PC-3 (cell line): Measurements from ENCODE around the gene KAZN. TPM values are rescaled to one million over a fixed set of nuclear protein-coding genes. Genes with fewer than 3 reads are reported as not detected.

ENCODE experiments used
- ATAC-seq: fragments of 200-7000 bp; cut with Tn5 transposase; 2 replicates; pipeline ENCODE4 v1.9.1; 2020; ENCODE audit warnings: mild to moderate bottlenecking, moderate library complexity
- BruUV-seq: library from RNA; stranded (reverse); fragments of 400-500 nt; replicated peaks from 2 replicates; lab custom pipeline; 2021; lab: Mats Ljungman, UMichigan
- CTCF ChIA-PET: fragments of 300-600 bp; sonication (Branson Sonifier 250); formaldehyde crosslinking; loops from one replicate; lab custom pipeline; 2022; ENCODE audit warnings: antibody characterized with exemption; lab: Charles Lee
- POLR2A ChIA-PET: fragments of 300-600 bp; sonication (Branson Sonifier 250); formaldehyde crosslinking; loops from one replicate; lab custom pipeline; 2022; ENCODE audit warnings: antibody characterized with exemption; ENCODE audit not compliant: unreplicated experiment; lab: Charles Lee
- DNase-seq: peaks from one replicate; pipeline ENCODE4 v3.0.0-alpha.2; 2015
- H2AFZ ChIP-seq: fragments of 300-600 bp; sonication (generic); 2 replicates; pipeline ENCODE4 v1.6.0; 2016; ENCODE audit warnings: antibody characterized with exemption, low read length
- H3F3A ChIP-seq: fragments of 300-600 bp; sonication (generic); one replicate; pipeline ENCODE4 v1.6.0; 2017; ENCODE audit warnings: antibody characterized with exemption, low read length, control low read depth, mild to moderate bottlenecking; ENCODE audit not compliant: unreplicated experiment
- H3K27ac ChIP-seq: fragments of 300-600 bp; sonication (generic); 2 replicates; pipeline ENCODE4 v1.5.1; 2016; ENCODE audit warnings: mild to moderate bottlenecking, low read length
- H3K27me3 ChIP-seq: fragments of 300-600 bp; sonication (generic); 2 replicates; pipeline ENCODE4 v1.6.1; 2016; ENCODE audit warnings: low read length, mixed read lengths
- H3K36me3 ChIP-seq: fragments of 300-600 bp; sonication (generic); 2 replicates; pipeline ENCODE4 v1.6.1; 2016; ENCODE audit warnings: low read depth, mixed run types, low read length, mixed read lengths
- H3K4me1 ChIP-seq: fragments of 300-600 bp; sonication (generic); 2 replicates; pipeline ENCODE4 v1.5.1; 2016; ENCODE audit warnings: low read length; ENCODE audit not compliant: insufficient read depth
- H3K4me2 ChIP-seq: fragments of 300-600 bp; sonication (generic); 2 replicates; pipeline ENCODE4 v1.6.0; 2016; ENCODE audit warnings: low read length
- H3K4me3 ChIP-seq: fragments of 300-600 bp; sonication (generic); 2 replicates; pipeline ENCODE4 v1.5.1; 2016; ENCODE audit warnings: mild to moderate bottlenecking, low read length, mixed read lengths
- H3K79me2 ChIP-seq: fragments of 300-600 bp; sonication (generic); 2 replicates; pipeline ENCODE4 v1.6.1; 2017; ENCODE audit warnings: low read length, mixed read lengths
- H3K9ac ChIP-seq: fragments of 300-600 bp; sonication (generic); 2 replicates; pipeline ENCODE4 v1.6.0; 2016; ENCODE audit warnings: mild to moderate bottlenecking, low read length
- H3K9me2 ChIP-seq: fragments of 300-600 bp; sonication (generic); replicated peaks from 2 replicates; pipeline ENCODE4 v1.6.1; 2016; ENCODE audit warnings: mixed run types, low read length, mixed read lengths
- H3K9me3 ChIP-seq: fragments of 300-600 bp; sonication (generic); 2 replicates; pipeline ENCODE4 v1.6.1; 2016; ENCODE audit warnings: low read length, mixed read lengths
- H4K20me1 ChIP-seq: fragments of 300-600 bp; sonication (generic); 2 replicates; pipeline ENCODE4 v1.6.1; 2016; ENCODE audit warnings: low read length, mixed read lengths
- CTCF ChIP-seq: fragments of 300-600 bp; sonication (generic); conservative IDR thresholded peaks from 2 replicates; pipeline ENCODE4 v1.5.1; 2017; ENCODE audit warnings: antibody characterized with exemption, low read depth, mild to moderate bottlenecking, low read length
- EZH2 ChIP-seq: fragments of 300-600 bp; sonication (generic); IDR thresholded peaks from one replicate; pipeline ENCODE4 v1.6.1; 2017; ENCODE audit warnings: antibody characterized with exemption, mild to moderate bottlenecking, low read length; ENCODE audit not compliant: unreplicated experiment
- EZH2phosphoT487 ChIP-seq: fragments of 300-600 bp; sonication (generic); IDR thresholded peaks from 2 replicates; pipeline ENCODE4 v1.6.1; 2018; ENCODE audit warnings: mild to moderate bottlenecking, antibody characterized with exemption, low read length, borderline replicate concordance
- intact Hi-C: fragments of 100-400 bp; cut with micrococcal nuclease; formaldehyde crosslinking; loops from 2 replicates; pipeline ENCODE4 v1.9.0; 2023
- total RNA-seq: library from RNA; depleted of rRNA; stranded (reverse); fragments of >200 nt; gene quantifications from 2 replicates; pipeline ENCODE4 v1.2.3, GENCODE V29; 2014

KAZN gene
- total RNA-seq, 1 experiment from 2014 or later: 2.0 TPM

- ATAC-seq (peak; percentile 51; the same call in 1 of the 2 replicates), DNase-seq (peak; percentile 51)
- TF ChIP-seq EZH2: no peak
- TF ChIP-seq CTCF: peak; percentile 84
- Histone ChIP-seq H3K79me2 (no peaks in the 10 kb centered on the region), H3K36me3 (no peaks in the 10 kb centered on the region), H3K27ac (no peak overlapping the region), H3K9ac (no peak overlapping the region), H3K9me3 (no peaks in the 10 kb centered on the region), H3K9me2 (no peaks in the 10 kb centered on the region), H3F3A (no peaks in the 10 kb centered on the region), H3K27me3 (no peaks in the 10 kb centered on the region), H3K4me2 (no peak overlapping the region), H4K20me1 (no peaks in the 10 kb centered on the region), H3K4me3 (no peak overlapping the region), H2AFZ (no peak overlapping the region), H3K4me1 (no peaks in the 10 kb centered on the region)
- ChIA-PET POLR2A (no interaction called here), CTCF (no interaction called here)
- BruUV-seq: no TSS peak
- intact Hi-C loops: no loop called here
Measured at GRCh38 chr1:14915356-14916054, 317.0 kb downstream of the KAZN start.

DNA sequence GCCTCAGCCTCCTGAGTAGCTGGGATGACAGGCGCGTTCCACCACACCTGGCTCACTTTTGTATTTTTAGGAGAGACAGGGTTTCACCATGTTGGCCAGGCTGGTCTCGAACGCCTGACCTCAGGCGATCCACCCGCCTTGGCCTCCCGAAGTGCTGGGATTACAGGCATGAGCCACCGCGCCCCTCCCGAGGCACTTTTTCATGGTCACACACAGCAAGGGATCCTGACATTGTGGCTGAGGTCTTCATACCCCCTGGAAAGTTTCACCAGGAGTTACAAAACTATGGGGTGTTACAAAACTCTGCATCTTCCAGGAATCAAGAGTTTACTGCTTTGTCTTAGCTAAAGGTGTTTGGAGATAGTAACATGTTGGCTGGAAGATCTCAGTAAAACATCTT is 320.8 kb downstream of the KAZN start:
- BruUV-seq: no TSS peak
- Histone ChIP-seq H3K79me2 (no peaks in the 10 kb centered on the region), H3K4me3 (no peak overlapping the region), H3K27me3 (no peaks in the 10 kb centered on the region; the same call in 1 of the 2 replicates), H3K9me2 (no peaks in the 10 kb centered on the region), H3F3A (no peaks in the 10 kb centered on the region), H3K4me2 (no peak overlapping the region), H3K27ac (no peak overlapping the region), H3K4me1 (no peaks in the 10 kb centered on the region), H3K9me3 (no peaks in the 10 kb centered on the region), H3K9ac (no peak overlapping the region), H2AFZ (no peak overlapping the region), H3K36me3 (no peaks in the 10 kb centered on the region), H4K20me1 (no peaks in the 10 kb centered on the region)
- TF ChIP-seq EZH2 (no peak), EZH2phosphoT487 (no peak), CTCF (no peak)
- ChIA-PET CTCF (no interaction called here), POLR2A (no interaction called here)
- ATAC-seq (no peak), DNase-seq (no peak)
- intact Hi-C loops: no loop called here

DNA sequence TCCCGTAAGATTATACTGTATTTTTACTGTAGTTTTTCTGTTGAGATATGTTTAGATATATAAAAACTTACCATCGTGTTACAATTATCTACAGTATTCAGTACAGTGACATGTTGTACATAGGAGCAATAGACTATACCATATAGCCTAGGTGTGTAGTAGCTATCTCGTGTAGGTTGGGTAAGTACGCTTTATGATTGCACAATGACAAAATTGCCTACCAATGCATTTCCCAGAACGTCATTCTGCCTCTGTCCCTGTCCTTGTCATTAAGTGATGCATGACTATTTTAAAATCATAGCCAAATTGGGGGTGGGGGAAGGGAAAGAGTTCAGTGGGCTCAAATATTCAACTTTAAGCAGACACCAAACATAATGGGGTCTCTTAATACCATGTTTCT is 321.3 kb downstream of the KAZN start:
- DNase-seq (no peak), ATAC-seq (no peak)
- H3K9me2 ChIP-seq: no peaks in the 10 kb centered on the region
- no peaks in the 10 kb centered on the region for H4K20me1 ChIP-seq
- intact Hi-C loops: no loop called here
- H3K4me3 ChIP-seq: no peak overlapping the region
- no peaks in the 10 kb centered on the region for H3K36me3 ChIP-seq
- H3K4me2 ChIP-seq: no peak overlapping the region
- no peak overlapping the region for H3K9ac ChIP-seq
- H2AFZ ChIP-seq: no peak overlapping the region
- TF ChIP-seq CTCF (no peak), EZH2phosphoT487 (no peak), EZH2 (no peak)
- H3F3A ChIP-seq: no peaks in the 10 kb centered on the region
- H3K9me3 ChIP-seq: no peaks in the 10 kb centered on the region
- BruUV-seq: no TSS peak
- H3K27me3 ChIP-seq: peaks cover 1% of the 10 kb centered on the region; the same call in 1 of the 2 replicates
- H3K4me1 ChIP-seq: no peaks in the 10 kb centered on the region
- H3K79me2 ChIP-seq: no peaks in the 10 kb centered on the region
- CTCF ChIA-PET: no interaction called here
- POLR2A ChIA-PET: no interaction called here
- no peak overlapping the region for H3K27ac ChIP-seq
